G401 (cell line): Measurements from ENCODE around the gene PEDS1. TPM values are rescaled to one million over a fixed set of nuclear protein-coding genes. Genes with fewer than 3 reads are reported as not detected.
"Not testable (repeated sequence)": the region's sequence is repeated elsewhere in the genome, so short reads cannot be mapped to it uniquely, and the experiment has no call there.

ENCODE experiments used
- DNase-seq: peaks from one replicate; pipeline ENCODE4 v3.0.0-alpha.2; 2015; ENCODE audit warnings: low spot score
- in situ Hi-C: cut with HindIII; loops from 2 replicates; pipeline ENCODE4 v1.10.0; 2016; ENCODE audit warnings: low sequenced_read_pairs, mixed read lengths
- total RNA-seq: library from RNA; depleted of rRNA; stranded (reverse); fragments of >200 nt; shearing (Covaris generic); gene quantifications from 2 replicates; pipeline ENCODE4 v1.2.3, GENCODE V29; 2014

Gene PEDS1
- total RNA-seq, 1 experiment from 2014 or later: 42.7 TPM

DNA sequence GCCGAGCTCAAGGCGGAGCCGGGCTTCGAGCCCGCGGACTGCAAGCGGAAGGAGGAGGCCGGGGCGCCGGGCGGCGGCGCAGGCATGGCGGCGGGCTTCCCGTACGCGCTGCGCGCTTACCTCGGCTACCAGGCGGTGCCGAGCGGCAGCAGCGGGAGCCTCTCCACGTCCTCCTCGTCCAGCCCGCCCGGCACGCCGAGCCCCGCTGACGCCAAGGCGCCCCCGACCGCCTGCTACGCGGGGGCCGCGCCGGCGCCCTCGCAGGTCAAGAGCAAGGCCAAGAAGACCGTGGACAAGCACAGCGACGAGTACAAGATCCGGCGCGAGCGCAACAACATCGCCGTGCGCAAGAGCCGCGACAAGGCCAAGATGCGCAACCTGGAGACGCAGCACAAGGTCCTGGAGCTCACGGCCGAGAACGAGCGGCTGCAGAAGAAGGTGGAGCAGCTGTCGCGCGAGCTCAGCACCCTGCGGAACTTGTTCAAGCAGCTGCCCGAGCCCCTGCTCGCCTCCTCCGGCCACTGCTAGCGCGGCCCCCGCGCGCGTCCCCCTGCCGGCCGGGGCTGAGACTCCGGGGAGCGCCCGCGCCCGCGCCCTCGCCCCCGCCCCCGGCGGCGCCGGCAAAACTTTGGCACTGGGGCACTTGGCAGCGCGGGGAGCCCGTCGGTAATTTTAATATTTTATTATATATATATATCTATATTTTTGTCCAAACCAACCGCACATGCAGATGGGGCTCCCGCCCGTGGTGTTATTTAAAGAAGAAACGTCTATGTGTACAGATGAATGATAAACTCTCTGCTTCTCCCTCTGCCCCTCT lies 38.2 kb upstream of the PEDS1 start:
- no peak for DNase-seq
- in situ Hi-C loops: no loop called here

GRCh38 chr20:50191065-50191543 lies 37.6 kb upstream of the PEDS1 start:
- DNase-seq: no peak
- in situ Hi-C loops: no loop called here

GRCh38 chr20:50190251-50191064 lies 36.9 kb upstream of the PEDS1 start, which contains the start of gene CEBPB:
CEBPB (plus strand) TSS chr20:50190830; CDS start chr20:50191034, 204 bp downstream.
- in situ Hi-C loops: no loop called here

GRCh38 chr20:50189681-50190250 lies 36.2 kb upstream of the PEDS1 start:
- DNase-seq: no peak
- in situ Hi-C loops: no loop called here

More at GRCh38 chr20:50190251-50191064, 36.9 kb upstream of the PEDS1 start, which contains the start of gene CEBPB:
- DNase-seq: peak; percentile 43

DNA sequence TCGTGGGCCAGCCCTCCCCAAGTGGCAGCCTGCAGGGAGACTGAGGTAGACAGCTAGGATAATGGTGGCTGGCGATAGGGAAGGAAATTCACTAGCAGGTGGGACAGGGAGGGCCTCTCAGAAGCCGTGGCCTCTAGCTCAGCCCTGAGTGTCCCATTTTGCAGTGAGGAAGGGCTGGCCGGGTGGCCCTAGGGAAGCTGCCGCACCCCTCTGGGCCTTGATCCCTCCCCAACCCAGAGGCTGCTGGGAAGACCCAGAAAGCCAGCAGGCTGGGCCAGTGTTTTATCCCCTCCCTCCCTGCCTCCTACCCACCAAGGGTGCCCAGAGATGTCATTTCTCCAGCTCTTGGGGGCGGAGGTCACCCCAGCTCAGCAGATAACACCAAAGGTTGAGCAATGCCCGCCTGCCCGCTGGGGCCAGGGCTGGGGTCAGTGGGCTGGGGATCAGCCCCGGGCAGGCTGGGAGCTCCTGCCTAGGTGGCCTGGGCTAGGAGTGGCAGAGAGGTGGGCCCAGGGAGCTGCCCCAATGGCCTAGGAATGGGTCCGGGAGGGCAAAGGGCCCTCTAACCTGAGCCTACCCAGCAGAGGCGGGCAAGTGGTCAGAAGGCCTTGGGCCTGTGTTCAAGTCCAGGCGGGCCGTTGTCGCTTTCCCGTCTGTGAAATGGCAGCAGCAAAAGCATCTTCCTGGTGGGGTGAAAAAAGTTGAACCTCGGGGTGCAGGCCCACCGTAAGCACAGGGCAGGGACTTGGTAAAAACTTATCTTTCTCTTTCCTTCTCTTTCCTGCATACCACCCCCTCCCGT lies 35.6 kb upstream of the PEDS1 start:
- no peak for DNase-seq
- in situ Hi-C loops: no loop called here

DNA sequence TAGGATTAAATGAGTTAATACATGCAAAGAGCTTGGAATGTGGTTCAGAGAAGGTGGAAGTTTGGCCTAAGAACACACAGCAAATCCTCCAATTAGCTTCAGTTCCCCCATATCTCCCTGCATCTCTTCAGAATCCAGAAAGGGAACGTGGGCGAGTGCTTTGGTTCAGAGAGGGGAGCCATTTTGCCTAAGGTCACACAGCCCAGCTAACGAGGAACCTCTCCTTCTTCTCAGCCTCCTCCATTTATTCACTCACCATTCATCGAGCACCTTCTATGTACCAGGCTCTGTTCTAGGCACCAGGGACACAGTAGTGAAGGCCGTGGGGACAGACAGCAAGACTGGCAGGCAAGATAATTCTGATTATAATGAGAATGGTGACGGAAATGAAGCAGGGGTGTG lies 34.8 kb upstream of the PEDS1 start:
- in situ Hi-C loops: no loop called here

GRCh38 chr20:50187403-50188051 lies 34.0 kb upstream of the PEDS1 start:
- no peak for DNase-seq
- in situ Hi-C loops: no loop called here

More for the DNA sequence above, 34.8 kb upstream of the PEDS1 start:
- DNase-seq: no peak

DNA sequence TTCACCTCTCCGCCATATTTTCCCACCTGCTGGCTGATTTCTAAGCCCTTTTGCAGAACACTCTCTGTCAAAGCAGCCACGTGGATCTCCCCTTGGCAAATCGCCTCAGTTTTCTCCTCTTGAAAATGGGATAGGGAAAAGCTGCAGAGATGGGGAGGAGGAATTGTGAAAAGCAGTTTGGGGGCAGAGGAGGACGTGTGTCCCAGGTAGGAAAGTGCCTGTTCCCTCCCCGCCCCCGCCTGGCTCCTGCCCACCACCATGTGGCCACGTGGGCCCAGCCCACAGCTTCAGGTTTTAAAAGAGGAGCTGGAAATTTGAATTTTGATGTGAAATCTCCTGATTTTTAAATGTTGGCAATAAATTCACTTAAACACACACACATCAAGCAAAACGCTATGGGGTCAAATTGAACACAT lies 33.5 kb upstream of the PEDS1 start:
- in situ Hi-C loops: no loop called here
- DNase-seq: no peak

DNA sequence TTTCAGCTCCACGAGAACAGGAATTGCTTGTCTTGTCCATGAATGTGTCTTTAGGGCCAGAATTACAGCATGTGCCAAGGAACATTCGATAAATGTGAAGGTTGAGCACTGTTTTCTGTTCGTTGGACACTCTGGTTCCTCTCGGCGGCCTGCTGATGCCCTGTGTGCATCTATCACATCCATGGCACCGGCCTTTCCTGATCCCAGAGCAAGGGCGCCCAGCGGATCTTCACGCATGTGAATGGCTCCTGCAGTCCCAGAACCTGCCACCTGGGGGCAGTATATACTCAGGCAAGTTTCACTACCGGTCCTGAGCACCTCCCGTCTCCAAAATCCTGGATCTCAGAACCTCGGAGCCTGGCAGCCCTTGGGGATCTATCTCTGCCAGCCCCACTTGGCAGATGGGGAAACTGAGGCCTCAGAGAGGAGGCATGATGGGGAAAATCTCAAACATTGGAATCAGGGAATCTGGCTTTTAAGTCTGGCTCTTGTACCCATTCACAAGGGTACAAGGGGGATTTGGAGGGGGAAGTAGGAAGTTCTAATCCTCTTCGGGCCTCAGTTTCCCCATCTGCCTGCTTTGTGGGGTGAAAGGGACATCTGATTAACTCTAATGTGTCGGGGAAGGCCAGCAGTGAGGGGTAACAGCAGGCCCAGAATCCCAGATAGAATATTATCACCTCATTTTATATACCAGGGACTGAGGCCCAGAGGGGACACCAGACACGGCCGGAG lies 32.8 kb upstream of the PEDS1 start:
- in situ Hi-C loops: no loop called here
- peak; percentile 81 for DNase-seq

DNA sequence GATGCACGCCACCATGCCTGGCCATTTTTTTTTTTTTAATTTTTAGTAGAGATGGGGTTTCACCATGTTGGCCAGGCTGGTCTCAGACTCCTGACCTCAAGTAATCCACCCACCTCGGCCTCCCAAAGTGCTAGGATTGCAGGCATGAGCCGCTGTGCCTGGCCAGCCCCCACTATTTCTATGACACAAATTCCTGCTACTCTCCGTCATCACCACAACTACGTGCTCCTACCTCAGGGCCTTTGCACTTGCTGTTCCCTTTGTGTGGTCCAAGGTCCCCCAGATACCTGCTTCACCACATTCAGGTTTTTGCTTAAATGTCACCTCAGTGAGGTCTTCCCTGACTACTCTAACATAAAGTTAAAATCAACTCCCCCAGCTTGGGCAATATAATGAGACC lies 31.9 kb upstream of the PEDS1 start:
- no peak for DNase-seq
- in situ Hi-C loops: no loop called here

DNA sequence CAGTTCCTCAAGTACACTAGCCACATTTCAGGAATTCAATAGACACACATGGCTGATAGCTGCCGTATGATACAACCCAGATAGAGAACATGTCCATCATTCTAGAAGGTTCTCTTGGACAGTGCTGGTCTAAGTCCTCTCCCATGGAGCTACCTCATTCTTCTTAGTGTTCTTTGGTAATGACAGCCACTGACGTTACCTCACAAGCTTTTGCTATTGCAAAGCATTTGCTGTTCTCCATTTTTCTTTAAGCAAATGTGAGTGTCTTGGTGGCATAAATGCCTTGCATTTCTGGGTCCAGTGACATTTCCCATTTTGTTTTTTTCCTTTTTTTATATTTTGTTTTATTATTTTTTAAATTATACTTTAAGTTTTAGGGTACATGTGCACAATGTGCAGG lies 28.8 kb upstream of the PEDS1 start:
- DNase-seq: no peak
- in situ Hi-C loops: no loop called here

GRCh38 chr20:50181344-50181743 lies 27.8 kb upstream of the PEDS1 start:
- DNase-seq: no peak
- in situ Hi-C loops: no loop called here

- in situ Hi-C loops, DNase-seq: not testable (repeated sequence)
These were observed 25.1 kb upstream of the PEDS1 start for GRCh38 chr20:50178672-50179071.

DNA sequence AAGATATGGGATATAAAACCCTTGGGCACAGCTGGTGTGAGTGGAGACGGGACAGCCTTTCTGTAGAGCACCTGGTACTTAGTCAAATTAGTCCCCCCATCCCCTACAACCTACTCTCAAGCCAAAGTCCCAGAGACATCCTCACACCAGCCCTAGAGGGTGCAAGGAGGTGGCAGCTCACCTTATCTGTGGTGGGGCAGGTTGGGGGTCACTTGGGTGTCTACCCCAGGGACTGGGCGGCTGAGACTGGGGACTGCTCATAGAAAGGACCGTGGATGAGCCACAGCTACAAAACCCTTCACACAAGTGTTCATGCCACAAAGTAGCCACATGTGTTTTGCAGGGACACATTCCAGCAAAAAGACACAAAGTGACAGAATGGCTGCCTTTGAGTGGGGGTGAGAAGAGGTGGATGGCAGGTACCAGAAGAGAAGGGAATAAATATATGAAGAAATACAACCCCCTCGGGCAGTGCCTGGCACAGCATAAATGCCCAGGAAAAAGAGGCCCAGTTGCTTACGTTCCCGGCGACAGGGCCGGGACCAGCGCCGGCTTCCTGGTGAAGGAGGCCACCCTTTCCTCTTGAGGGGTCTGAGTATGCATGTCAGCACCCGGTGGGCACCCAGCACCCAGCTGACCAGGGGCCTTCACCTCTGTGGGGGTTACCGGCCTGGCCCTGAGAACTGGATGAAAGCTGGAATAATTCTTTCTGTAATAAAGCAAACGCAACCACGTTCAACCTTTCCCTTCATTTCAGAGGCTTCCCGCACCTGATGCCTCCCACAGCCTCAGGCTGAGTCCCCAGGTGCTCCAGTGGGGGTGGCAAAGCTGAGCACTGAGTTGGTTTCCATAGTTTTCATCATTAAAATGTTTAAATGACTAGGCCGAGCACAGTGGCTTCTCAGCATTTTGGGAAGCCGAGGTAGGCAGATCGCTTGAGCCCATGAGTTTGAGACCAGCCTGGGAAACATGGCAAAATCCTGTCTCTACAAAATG lies 22.7 kb upstream of the PEDS1 start:
- DNase-seq: no peak
- in situ Hi-C loops: no loop called here

DNA sequence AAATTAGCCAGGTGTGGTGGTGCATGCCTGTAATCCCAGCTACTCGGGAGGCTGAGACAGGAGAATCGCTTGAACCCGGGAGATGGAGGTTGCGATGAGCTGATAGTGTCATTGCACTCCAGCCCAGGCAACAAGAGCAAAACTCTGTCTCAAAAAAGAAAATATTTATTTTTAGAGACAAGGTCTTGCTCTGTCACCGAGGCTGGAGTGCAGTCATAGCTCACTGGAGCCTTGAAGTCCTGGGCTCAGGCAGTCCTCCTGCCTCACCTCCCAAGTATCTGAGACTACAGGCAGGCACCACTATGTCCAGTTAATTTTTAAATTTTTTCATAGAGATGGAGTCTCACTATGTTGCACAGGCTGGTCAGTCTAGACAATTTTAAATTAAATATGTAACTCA lies 20.9 kb upstream of the PEDS1 start:
- DNase-seq: no peak
- in situ Hi-C loops: no loop called here

GRCh38 chr20:50172347-50173013 lies 19.0 kb upstream of the PEDS1 start:
- DNase-seq: no peak
- in situ Hi-C loops: no loop called here
